HG03469 (cell line): Measurements from ENCODE around the gene PRKCE.

ENCODE experiments used
- ATAC-seq: cut with Tn5 transposase; IDR thresholded peaks from one replicate; pipeline ENCODE4 v1.9.1; 2021; ENCODE audit warnings: mild to moderate bottlenecking, moderate library complexity, moderate number of reproducible peaks; ENCODE audit not compliant: unreplicated experiment

The PRKCE gene

GRCh38 chr2:45664635-45665261 is 13.3 kb downstream of the PRKCE start:
- ATAC-seq = no peak

GRCh38 chr2:45668509-45668908 is 17.0 kb downstream of the PRKCE start:
- no peak for ATAC-seq

- no peak for ATAC-seq
These were observed 17.6 kb downstream of the PRKCE start for GRCh38 chr2:45669032-45669486.

- ATAC-seq = no peak
These were observed 19.2 kb downstream of the PRKCE start for GRCh38 chr2:45670646-45671045.

GRCh38 chr2:45672138-45672537 is 20.7 kb downstream of the PRKCE start:
- no peak for ATAC-seq

- ATAC-seq = no peak
These were observed 22.8 kb downstream of the PRKCE start for GRCh38 chr2:45674035-45674816.

GRCh38 chr2:45675263-45675812 is 23.9 kb downstream of the PRKCE start:
- ATAC-seq = no peak

- ATAC-seq = no peak
These were observed 24.6 kb downstream of the PRKCE start for GRCh38 chr2:45676088-45676487.

- ATAC-seq = no peak
These were observed 27.4 kb downstream of the PRKCE start for GRCh38 chr2:45678791-45679348.

GRCh38 chr2:45680351-45680967 is 29.0 kb downstream of the PRKCE start:
- ATAC-seq = no peak

- ATAC-seq = peak; percentile 90
These were observed 30.2 kb downstream of the PRKCE start for GRCh38 chr2:45681675-45682074.

- no peak for ATAC-seq
These were observed 31.8 kb downstream of the PRKCE start for GRCh38 chr2:45683292-45683691.

- no peak for ATAC-seq
These were observed 33.3 kb downstream of the PRKCE start for GRCh38 chr2:45684756-45685155.

GRCh38 chr2:45685260-45685659 is 33.8 kb downstream of the PRKCE start:
- no peak for ATAC-seq

GRCh38 chr2:45687964-45688363 is 36.5 kb downstream of the PRKCE start:
- no peak for ATAC-seq

- no peak for ATAC-seq
These were observed 37.2 kb downstream of the PRKCE start for GRCh38 chr2:45688479-45689298.

GRCh38 chr2:45690231-45690630 is 38.8 kb downstream of the PRKCE start:
- ATAC-seq = no peak

GRCh38 chr2:45691171-45691999 is 39.9 kb downstream of the PRKCE start:
- no peak for ATAC-seq

- ATAC-seq = no peak
These were observed 41.1 kb downstream of the PRKCE start for GRCh38 chr2:45692566-45692965.
